T47D (cell line): Measurements from ENCODE around the gene TEFM.
"Not testable (repeated sequence)": the region's sequence is repeated elsewhere in the genome, so short reads cannot be mapped to it uniquely, and the experiment has no call there.

ENCODE experiments used
- DNase-seq, 2 experiments: peaks; one replicate each; pipeline versions ENCODE4 v3.0.0 to v3.0.0-alpha.2; 2011 to 2012; ENCODE audit warnings: low read depth in 1 of 2, low spot score in 1 of 2
- JUND ChIP-seq: IDR thresholded peaks from 2 replicates; pipeline ENCODE4 v1.6.1; 2012; ENCODE audit warnings: low read depth
- in situ Hi-C: cut with HindIII; loops from 2 replicates; pipeline ENCODE4 v1.10.0; 2016; ENCODE audit warnings: low sequenced_read_pairs, low pct_unique_long_range_greater_than_20kb

The TEFM gene, protein sequence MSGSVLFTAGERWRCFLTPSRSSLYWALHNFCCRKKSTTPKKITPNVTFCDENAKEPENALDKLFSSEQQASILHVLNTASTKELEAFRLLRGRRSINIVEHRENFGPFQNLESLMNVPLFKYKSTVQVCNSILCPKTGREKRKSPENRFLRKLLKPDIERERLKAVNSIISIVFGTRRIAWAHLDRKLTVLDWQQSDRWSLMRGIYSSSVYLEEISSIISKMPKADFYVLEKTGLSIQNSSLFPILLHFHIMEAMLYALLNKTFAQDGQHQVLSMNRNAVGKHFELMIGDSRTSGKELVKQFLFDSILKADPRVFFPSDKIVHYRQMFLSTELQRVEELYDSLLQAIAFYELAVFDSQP

DNA sequence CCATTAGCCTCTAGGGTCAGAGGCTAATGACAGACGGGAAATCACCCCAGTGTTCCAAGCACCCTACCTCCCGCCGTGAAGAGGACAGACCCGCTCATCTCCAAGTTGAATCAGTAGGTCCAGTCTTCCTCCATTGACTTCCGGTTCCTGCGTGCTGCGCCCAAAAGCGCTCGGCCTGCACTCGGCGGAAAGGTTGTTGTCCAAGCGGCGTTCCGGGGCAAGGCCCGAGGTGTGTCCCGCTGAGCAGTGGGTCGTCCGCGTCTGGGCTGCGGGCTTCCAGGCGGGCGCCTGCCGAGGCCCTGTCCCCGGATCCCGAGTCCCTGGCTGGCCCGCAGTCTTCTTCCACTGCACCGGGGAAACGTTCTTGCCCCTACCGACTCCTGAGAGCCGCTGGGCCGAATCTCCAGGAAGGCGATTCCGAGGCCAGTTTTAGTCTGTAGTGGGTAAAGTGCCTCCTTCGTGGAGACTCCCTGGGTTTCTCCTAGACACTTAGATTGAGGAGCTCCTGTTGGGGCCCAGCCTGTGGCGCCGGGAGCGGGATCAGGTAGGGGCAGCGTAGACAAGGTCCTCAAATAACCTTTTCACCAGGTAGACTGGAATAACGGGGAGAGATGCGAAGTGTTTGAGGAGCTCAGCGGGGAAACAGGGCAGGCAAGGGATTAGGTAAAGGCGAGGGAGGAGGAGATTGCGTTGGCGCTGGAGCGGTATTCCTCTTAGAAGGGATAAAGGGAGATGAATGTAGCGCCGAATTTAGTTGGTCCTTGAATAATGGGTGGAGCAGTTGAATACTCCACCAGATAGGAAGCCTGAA, at the start of gene TEFM:
TSS of gene TEFM (minus strand) at position 138 of the 811 bp plus-strand sequence. CDS start at position 98, 40 bp downstream.
- in situ Hi-C loops: no loop called here
- DNase-seq: peak; percentile 89 to 95
- TF ChIP-seq JUND: no peak

- no peak for DNase-seq
- in situ Hi-C loops: no loop called here
- no peak for TF ChIP-seq JUND
Measured at GRCh38 chr17:30954046-30954830, 48.2 kb upstream of the TEFM start.

GRCh38 chr17:30952638-30953393, 46.8 kb upstream of the TEFM start:
- in situ Hi-C loops: no loop called here
- no peak for TF ChIP-seq JUND
- no peak for DNase-seq

- in situ Hi-C loops: no loop called here
- no peak for TF ChIP-seq JUND
- no peak for DNase-seq
Measured at GRCh38 chr17:30950669-30951399, 44.8 kb upstream of the TEFM start.

GRCh38 chr17:30950189-30950588, 44.2 kb upstream of the TEFM start:
- no peak for TF ChIP-seq JUND
- no peak for DNase-seq
- in situ Hi-C loops: no loop called here

DNA sequence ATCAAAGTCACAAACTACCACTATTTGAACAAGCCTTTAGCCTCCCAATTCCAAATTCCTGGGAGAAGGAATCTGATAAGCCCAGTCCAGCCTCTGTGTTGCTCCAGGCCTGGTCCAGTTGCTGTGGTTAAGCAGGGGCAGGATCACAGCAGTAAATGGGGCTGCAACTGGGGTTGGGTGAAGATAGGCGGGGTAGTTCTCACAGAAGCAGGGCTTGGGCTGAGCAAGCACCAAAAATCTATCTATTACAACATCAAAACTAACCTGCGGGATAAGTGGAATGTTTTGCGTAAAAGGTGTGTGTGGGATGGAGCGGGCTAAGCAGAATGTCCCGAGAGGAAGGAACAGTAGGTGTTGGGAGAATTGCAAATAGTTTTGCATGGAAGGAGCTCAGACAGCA, 41.8 kb upstream of the TEFM start:
- no peak for DNase-seq
- in situ Hi-C loops: no loop called here
- TF ChIP-seq JUND: no peak

DNA sequence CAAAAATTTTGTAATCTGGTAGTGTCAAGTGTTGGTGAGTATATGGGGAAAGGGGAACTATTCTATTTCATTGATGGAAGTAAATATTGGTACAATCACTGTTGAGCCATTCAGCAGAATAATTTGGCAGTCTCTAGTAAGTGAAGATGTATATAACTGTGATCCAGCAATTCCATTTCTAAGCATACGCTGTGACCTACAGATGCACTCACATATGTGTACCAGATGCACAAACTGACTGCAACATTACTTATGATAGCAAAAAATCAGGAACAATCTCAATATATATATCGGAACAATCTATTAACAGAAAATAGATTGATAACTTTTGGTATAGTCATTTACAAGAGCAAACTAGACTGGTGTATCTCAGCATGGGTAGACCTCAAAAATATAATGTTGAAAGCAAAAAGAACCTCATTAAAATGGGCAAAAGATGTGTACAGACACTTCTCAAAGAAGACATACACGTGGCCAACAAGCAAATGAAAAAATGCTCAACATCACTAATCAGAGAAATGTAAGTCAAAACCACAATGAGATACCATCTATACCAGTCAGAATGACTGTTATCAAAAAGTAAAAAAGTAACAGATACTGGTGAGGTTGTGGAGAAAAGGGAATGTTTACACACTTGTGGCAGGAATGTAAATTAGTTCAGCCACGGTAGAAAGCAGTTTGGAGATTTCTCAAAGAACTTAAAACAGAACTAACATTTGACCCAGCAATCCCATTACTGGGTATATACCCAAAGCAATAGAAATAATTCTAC, 36.5 kb upstream of the TEFM start:
- no peak for DNase-seq
- TF ChIP-seq JUND: no peak
- in situ Hi-C loops: no loop called here

DNA sequence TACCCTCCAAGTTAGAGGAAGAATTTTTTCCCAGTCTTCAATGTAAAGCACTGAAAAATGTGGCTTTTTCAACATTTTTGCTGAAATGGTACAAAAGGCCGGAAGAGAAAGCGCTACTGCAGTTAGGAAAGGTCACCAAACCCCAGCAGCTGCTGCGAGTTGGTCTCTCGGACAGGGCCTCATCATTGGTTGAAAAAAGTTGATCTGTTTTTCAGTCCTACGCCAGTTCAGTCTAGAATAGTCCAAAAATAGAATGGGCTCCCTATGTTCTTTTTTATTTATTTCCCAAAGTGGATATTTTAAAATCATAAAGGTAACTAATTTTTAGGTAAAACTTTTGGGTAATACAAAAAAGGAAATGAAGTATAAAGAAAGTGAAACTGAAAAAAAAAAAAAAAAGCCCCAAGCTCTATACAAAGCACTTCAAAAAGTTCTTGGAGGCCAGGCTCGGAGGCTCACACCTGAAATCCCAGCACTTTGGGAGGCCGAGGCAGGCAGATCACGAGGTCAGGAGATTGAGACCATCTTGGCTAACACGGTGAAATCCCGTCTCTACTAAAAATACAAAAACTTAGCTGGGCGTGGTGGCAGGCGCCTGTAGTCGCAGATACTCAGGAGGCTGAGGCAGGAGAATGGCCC, 33.1 kb upstream of the TEFM start:
- in situ Hi-C loops: no loop called here
- TF ChIP-seq JUND: no peak
- no peak for DNase-seq

GRCh38 chr17:30933966-30934365, 27.9 kb upstream of the TEFM start:
- no peak for TF ChIP-seq JUND
- DNase-seq: no peak
- in situ Hi-C loops: no loop called here

- in situ Hi-C loops, DNase-seq: not testable (repeated sequence)
Measured at GRCh38 chr17:30931582-30931981, 25.5 kb upstream of the TEFM start.
